T-helper 2 cell treated with Interferon-gamma antibody and Interleukin-4, amounts not matched to agents 5 μg/mL and 100 μg/mL, for 36 hours (primary cell): ENCODE measurements around the gene GBX1.

Source experiments
- DNase-seq: peaks from one replicate; pipeline ENCODE4 v3.0.0; 2021; ENCODE audit warnings: low spot score
- H3K27ac Mint-ChIP-seq: one replicate; pipeline ENCODE4 v1.8.0; 2021; ENCODE audit warnings: mild to moderate bottlenecking, mixed read lengths
- H3K27me3 Mint-ChIP-seq: one replicate; pipeline ENCODE4 v1.8.0; 2021; ENCODE audit warnings: low read depth, mixed read lengths
- H3K36me3 Mint-ChIP-seq: one replicate; pipeline ENCODE4 v1.8.0; 2021; ENCODE audit warnings: low read depth, mixed read lengths
- H3K4me1 Mint-ChIP-seq: one replicate; pipeline ENCODE4 v1.8.0; 2021; ENCODE audit warnings: low read depth, mixed read lengths
- H3K4me3 Mint-ChIP-seq: one replicate; pipeline ENCODE4 v1.8.0; 2022; ENCODE audit warnings: mild to moderate bottlenecking, moderate library complexity, mixed read lengths
- H3K9me3 Mint-ChIP-seq: one replicate; pipeline ENCODE4 v1.8.0; 2021; ENCODE audit warnings: mixed read lengths

GBX1 gene

GRCh38 chr7:151134743-151135524 lies 32.6 kb downstream of the GBX1 start:
- DNase-seq, result no peak
- Mint-ChIP-seq H3K9me3 (no peaks in the 10 kb centered on the region), H3K27ac (no peak overlapping the region), H3K4me3 (no peak overlapping the region), H3K4me1 (no peaks in the 10 kb centered on the region), H3K36me3 (no peaks in the 10 kb centered on the region), H3K27me3 (no peaks in the 10 kb centered on the region)

GRCh38 chr7:151133986-151134742 lies 33.3 kb downstream of the GBX1 start:
- no peak overlapping the region for H3K4me3 Mint-ChIP-seq
- H3K9me3 Mint-ChIP-seq, result no peaks in the 10 kb centered on the region
- no peak overlapping the region for H3K27ac Mint-ChIP-seq
- no peak for DNase-seq
- no peaks in the 10 kb centered on the region for H3K4me1 Mint-ChIP-seq
- H3K36me3 Mint-ChIP-seq, result no peaks in the 10 kb centered on the region
- no peaks in the 10 kb centered on the region for H3K27me3 Mint-ChIP-seq

- DNase-seq, result no peak
- no peak overlapping the region for H3K4me3 Mint-ChIP-seq
- H3K27ac Mint-ChIP-seq, result no peak overlapping the region
- H3K27me3 Mint-ChIP-seq, result no peaks in the 10 kb centered on the region
- H3K9me3 Mint-ChIP-seq, result no peaks in the 10 kb centered on the region
- H3K36me3 Mint-ChIP-seq, result no peaks in the 10 kb centered on the region
- H3K4me1 Mint-ChIP-seq, result no peaks in the 10 kb centered on the region
Measured at GRCh38 chr7:151133266-151133985, 34.1 kb downstream of the GBX1 start.

GRCh38 chr7:151132461-151133205 lies 34.9 kb downstream of the GBX1 start:
- Mint-ChIP-seq H3K36me3 (no peaks in the 10 kb centered on the region), H3K27ac (no peak overlapping the region), H3K27me3 (no peaks in the 10 kb centered on the region), H3K4me3 (no peak overlapping the region), H3K9me3 (no peaks in the 10 kb centered on the region), H3K4me1 (no peaks in the 10 kb centered on the region)
- no peak for DNase-seq

GRCh38 chr7:151131592-151132293 lies 35.8 kb downstream of the GBX1 start:
- Mint-ChIP-seq H3K27me3 (no peaks in the 10 kb centered on the region), H3K36me3 (no peaks in the 10 kb centered on the region), H3K4me1 (no peaks in the 10 kb centered on the region), H3K9me3 (no peaks in the 10 kb centered on the region), H3K27ac (no peak overlapping the region), H3K4me3 (no peak overlapping the region)
- DNase-seq, result no peak

GRCh38 chr7:151131224-151131591 lies 36.3 kb downstream of the GBX1 start:
- H3K36me3 Mint-ChIP-seq, result no peaks in the 10 kb centered on the region
- H3K9me3 Mint-ChIP-seq, result no peaks in the 10 kb centered on the region
- H3K4me1 Mint-ChIP-seq, result no peaks in the 10 kb centered on the region
- DNase-seq, result no peak
- H3K27ac Mint-ChIP-seq, result no peak overlapping the region
- no peak overlapping the region for H3K4me3 Mint-ChIP-seq
- no peaks in the 10 kb centered on the region for H3K27me3 Mint-ChIP-seq

GRCh38 chr7:151130741-151131157 lies 36.7 kb downstream of the GBX1 start:
- DNase-seq, result no peak

GRCh38 chr7:151129960-151130591 lies 37.4 kb downstream of the GBX1 start:
- Mint-ChIP-seq H3K36me3 (no peaks in the 10 kb centered on the region), H3K9me3 (no peaks in the 10 kb centered on the region), H3K27ac (no peak overlapping the region), H3K4me3 (no peak overlapping the region), H3K27me3 (no peaks in the 10 kb centered on the region), H3K4me1 (no peaks in the 10 kb centered on the region)
- no peak for DNase-seq

More at GRCh38 chr7:151130741-151131157, 36.7 kb downstream of the GBX1 start:
- Mint-ChIP-seq H3K36me3 (no peaks in the 10 kb centered on the region), H3K27ac (no peak overlapping the region), H3K4me1 (no peaks in the 10 kb centered on the region), H3K4me3 (no peak overlapping the region), H3K9me3 (no peaks in the 10 kb centered on the region), H3K27me3 (no peaks in the 10 kb centered on the region)

- Mint-ChIP-seq H3K36me3 (no peaks in the 10 kb centered on the region), H3K27ac (no peak overlapping the region), H3K4me3 (no peak overlapping the region), H3K27me3 (no peaks in the 10 kb centered on the region), H3K4me1 (no peaks in the 10 kb centered on the region), H3K9me3 (no peaks in the 10 kb centered on the region)
- DNase-seq, result no peak
Measured at GRCh38 chr7:151129117-151129959, 38.2 kb downstream of the GBX1 start.

- Mint-ChIP-seq H3K27me3 (no peaks in the 10 kb centered on the region), H3K9me3 (no peaks in the 10 kb centered on the region), H3K4me1 (peaks cover 3% of the 10 kb centered on the region), H3K36me3 (no peaks in the 10 kb centered on the region), H3K4me3 (no peak overlapping the region), H3K27ac (no peak overlapping the region)
- DNase-seq, result no peak
Measured at GRCh38 chr7:151128716-151129115, 38.8 kb downstream of the GBX1 start.

- Mint-ChIP-seq H3K4me3 (no peak overlapping the region), H3K27ac (no peak overlapping the region), H3K9me3 (no peaks in the 10 kb centered on the region), H3K36me3 (no peaks in the 10 kb centered on the region), H3K4me1 (peaks cover 4% of the 10 kb centered on the region), H3K27me3 (no peaks in the 10 kb centered on the region)
- no peak for DNase-seq
Measured at GRCh38 chr7:151128144-151128543, 39.4 kb downstream of the GBX1 start.

- H3K4me1 Mint-ChIP-seq, result peaks cover 4% of the 10 kb centered on the region
- H3K9me3 Mint-ChIP-seq, result no peaks in the 10 kb centered on the region
- no peak for DNase-seq
- no peaks in the 10 kb centered on the region for H3K36me3 Mint-ChIP-seq
- H3K27me3 Mint-ChIP-seq, result no peaks in the 10 kb centered on the region
- no peak overlapping the region for H3K27ac Mint-ChIP-seq
- H3K4me3 Mint-ChIP-seq, result no peak overlapping the region
Measured at GRCh38 chr7:151126491-151127137, 40.9 kb downstream of the GBX1 start.
